HEK293 (cell line): Measurements from ENCODE around the gene PAF1.

Experiments used
- GLIS1 ChIP-seq: fragments of 450-650 bp; formaldehyde crosslinking; IDR thresholded peaks from 2 replicates; pipeline ENCODE4 v1.5.1; 2016; ENCODE audit warnings: missing biosample characterization, missing genetic modification characterization
- KLF8 ChIP-seq: fragments of 450-650 bp; formaldehyde crosslinking; IDR thresholded peaks from 2 replicates; pipeline ENCODE4 v1.5.1; 2016; ENCODE audit warnings: missing biosample characterization, missing genetic modification characterization
- OVOL3 ChIP-seq: fragments of 450-650 bp; formaldehyde crosslinking; IDR thresholded peaks from 2 replicates; pipeline ENCODE4 v1.5.1; 2016; ENCODE audit warnings: missing biosample characterization, missing genetic modification characterization
- PATZ1 ChIP-seq: fragments of 450-650 bp; formaldehyde crosslinking; IDR thresholded peaks from 2 replicates; pipeline ENCODE4 v1.5.1; 2016; ENCODE audit warnings: missing biosample characterization, missing genetic modification characterization
- PBX3 ChIP-seq: sonication (generic); formaldehyde crosslinking; IDR thresholded peaks from 2 replicates; pipeline ENCODE4 v1.8.1; 2022; ENCODE audit warnings: mild to moderate bottlenecking, moderate library complexity, missing genetic modification reagents
- YY2 ChIP-seq: fragments of 450-650 bp; formaldehyde crosslinking; IDR thresholded peaks from 2 replicates; pipeline ENCODE4 v1.5.1; 2016; ENCODE audit warnings: missing biosample characterization, missing genetic modification characterization
- ZBTB17 ChIP-seq: fragments of 450-650 bp; formaldehyde crosslinking; IDR thresholded peaks from 2 replicates; pipeline ENCODE4 v1.5.1; 2016; ENCODE audit warnings: missing biosample characterization, missing genetic modification characterization
- ZBTB44 ChIP-seq: fragments of 450-650 bp; IDR thresholded peaks from 2 replicates; pipeline ENCODE4 v1.5.1; 2018; ENCODE audit warnings: missing biosample characterization, mild to moderate bottlenecking, missing genetic modification characterization
- ZBTB48 ChIP-seq: fragments of 450-650 bp; formaldehyde crosslinking; IDR thresholded peaks from 2 replicates; pipeline ENCODE4 v1.5.1; 2016; ENCODE audit warnings: missing biosample characterization, missing genetic modification characterization
- ZNF133 ChIP-seq: fragments of 450-650 bp; formaldehyde crosslinking; IDR thresholded peaks from 2 replicates; pipeline ENCODE4 v1.5.1; 2016; ENCODE audit warnings: missing biosample characterization, missing genetic modification characterization
- ZNF174 ChIP-seq: fragments of 450-650 bp; formaldehyde crosslinking; IDR thresholded peaks from 2 replicates; pipeline ENCODE4 v1.5.0; 2017; ENCODE audit warnings: missing biosample characterization, mild to moderate bottlenecking, missing genetic modification characterization
- ZNF354C ChIP-seq: fragments of 450-650 bp; formaldehyde crosslinking; IDR thresholded peaks from 2 replicates; pipeline ENCODE4 v1.5.1; 2016; ENCODE audit warnings: missing biosample characterization, missing genetic modification characterization, low read depth, borderline replicate concordance
- ZNF404 ChIP-seq: fragments of 450-650 bp; formaldehyde crosslinking; IDR thresholded peaks from 2 replicates; pipeline ENCODE4 v1.5.1; 2017; ENCODE audit warnings: missing biosample characterization, missing genetic modification characterization
- ZNF473 ChIP-seq: fragments of 450-650 bp; formaldehyde crosslinking; IDR thresholded peaks from 2 replicates; pipeline ENCODE4 v1.5.1; 2017; ENCODE audit warnings: missing biosample characterization, missing genetic modification characterization
- ZNF501 ChIP-seq: fragments of 450-650 bp; formaldehyde crosslinking; IDR thresholded peaks from 2 replicates; pipeline ENCODE4 v1.5.1; 2016; ENCODE audit warnings: missing biosample characterization, missing genetic modification characterization
- ZNF518A ChIP-seq: fragments of 450-650 bp; formaldehyde crosslinking; conservative IDR thresholded peaks from 2 replicates; pipeline ENCODE4 v1.5.1; 2016; ENCODE audit warnings: low read depth, missing biosample characterization, missing genetic modification characterization
- ZNF623 ChIP-seq: fragments of 450-650 bp; formaldehyde crosslinking; IDR thresholded peaks from 2 replicates; pipeline ENCODE4 v1.5.1; 2016; ENCODE audit warnings: missing biosample characterization, missing genetic modification characterization
- ZNF645 ChIP-seq: fragments of 450-650 bp; formaldehyde crosslinking; IDR thresholded peaks from 2 replicates; pipeline ENCODE4; 2016; ENCODE audit warnings: missing biosample characterization, missing genetic modification characterization
- ZNF654 ChIP-seq: fragments of 450-650 bp; formaldehyde crosslinking; IDR thresholded peaks from 2 replicates; pipeline ENCODE4 v1.5.1; 2016; ENCODE audit warnings: low read depth, missing biosample characterization, missing genetic modification characterization
- ZNF658 ChIP-seq: fragments of 450-650 bp; formaldehyde crosslinking; IDR thresholded peaks from 2 replicates; pipeline ENCODE4; 2016; ENCODE audit warnings: missing biosample characterization, missing genetic modification characterization
- ZNF670 ChIP-seq: fragments of 450-650 bp; formaldehyde crosslinking; IDR thresholded peaks from 2 replicates; pipeline ENCODE4 v1.5.1; 2016; ENCODE audit warnings: missing biosample characterization, missing genetic modification characterization, low read depth
- ZNF747 ChIP-seq: fragments of 450-650 bp; formaldehyde crosslinking; IDR thresholded peaks from 2 replicates; pipeline ENCODE4 v1.5.1; 2016; ENCODE audit warnings: missing biosample characterization, missing genetic modification characterization
- ZSCAN18 ChIP-seq: fragments of 450-650 bp; formaldehyde crosslinking; IDR thresholded peaks from 2 replicates; pipeline ENCODE4 v1.5.1; 2016; ENCODE audit warnings: missing biosample characterization, missing genetic modification characterization
- ZSCAN23 ChIP-seq: fragments of 450-650 bp; formaldehyde crosslinking; IDR thresholded peaks from 2 replicates; pipeline ENCODE4 v1.5.1; 2016; ENCODE audit warnings: missing biosample characterization, missing genetic modification characterization
- ZSCAN5A ChIP-seq: fragments of 450-650 bp; formaldehyde crosslinking; IDR thresholded peaks from 2 replicates; pipeline ENCODE4 v1.5.1; 2016; ENCODE audit warnings: missing biosample characterization, missing genetic modification characterization

Gene PAF1

GRCh38 chr19:39411081-39411831 lies 20.4 kb upstream of the PAF1 start (continued):
- no peak for TF ChIP-seq ZBTB44 (tag by site-specific recombination)
- peak; percentile 62 for TF ChIP-seq PATZ1 (tag by site-specific recombination)
- TF ChIP-seq ZNF133 (tag by site-specific recombination): 0 out of 2 replicates have a peak, but pooled peaks have one; percentile 7
- TF ChIP-seq ZNF654 (tag by site-specific recombination): no peak
- TF ChIP-seq ZNF623: no peak
- no peak for TF ChIP-seq ZBTB17 (tag by site-specific recombination)
- no peak for TF ChIP-seq ZNF670 (tag by site-specific recombination)
- TF ChIP-seq ZNF645 (tag by site-specific recombination): peak; percentile 25; the same call in 1 of the 2 replicates
- no peak for TF ChIP-seq YY2
- TF ChIP-seq ZNF518A (tag by site-specific recombination): no peak
- TF ChIP-seq ZNF473 (tag by site-specific recombination): no peak
- no peak for TF ChIP-seq GLIS1 (tag by site-specific recombination)
- TF ChIP-seq ZNF658 (tag by site-specific recombination): no peak
- TF ChIP-seq PBX3 (CRISPR knock-in tag): no peak
- TF ChIP-seq ZNF747 (tag by site-specific recombination): no peak
- no peak for TF ChIP-seq ZNF354C (tag by site-specific recombination)
- TF ChIP-seq ZSCAN18 (tag by site-specific recombination): no peak
- TF ChIP-seq ZSCAN5A (tag by site-specific recombination): no peak
- no peak for TF ChIP-seq ZNF501 (tag by site-specific recombination)
- no peak for TF ChIP-seq ZNF404 (tag by site-specific recombination)
- no peak for TF ChIP-seq KLF8
- TF ChIP-seq ZNF174 (tag by site-specific recombination): no peak
- TF ChIP-seq ZSCAN23 (tag by site-specific recombination): no peak
- TF ChIP-seq ZBTB48 (tag by site-specific recombination): no peak; the same call in 1 of the 2 replicates
- TF ChIP-seq OVOL3 (tag by site-specific recombination): no peak
